ES-I3 (cell line): Measurements from ENCODE around the gene R3HDM2.
"Not testable (repeated sequence)": the region's sequence is repeated elsewhere in the genome, so short reads cannot be mapped to it uniquely, and the experiment has no call there.

Source experiments
- H3K36me3 ChIP-seq: 2 replicates; pipeline ENCODE4 v1.6.1; 2013; ENCODE audit warnings: mild to moderate bottlenecking, low read length, control low read depth, moderate library complexity; ENCODE audit not compliant: insufficient read depth
- H3K4me1 ChIP-seq: 2 replicates; pipeline ENCODE4 v1.6.1; 2013; ENCODE audit warnings: mild to moderate bottlenecking, control low read depth, low read length; ENCODE audit not compliant: insufficient read depth
- H3K9ac ChIP-seq: 2 replicates; pipeline ENCODE4 v1.6.1; 2013; ENCODE audit warnings: low read depth, mild to moderate bottlenecking, low read length, moderate library complexity
- H3K9me3 ChIP-seq: 2 replicates; pipeline ENCODE4 v1.6.1; 2013; ENCODE audit warnings: mild to moderate bottlenecking, low read length, moderate library complexity; ENCODE audit not compliant: control insufficient read depth, insufficient read depth

Gene R3HDM2

GRCh38 chr12:57433370-57433769, 2.5 kb upstream of the R3HDM2 start:
- Histone ChIP-seq H3K4me1 (peaks cover 7% of the 10 kb centered on the region; the same call in 1 of the 2 replicates), H3K9me3 (no peaks in the 10 kb centered on the region), H3K36me3 (no peaks in the 10 kb centered on the region), H3K9ac (no peak overlapping the region)

GRCh38 chr12:57431654-57432188, 878 bp upstream of the R3HDM2 start:
- H3K4me1 ChIP-seq: peaks cover 7% of the 10 kb centered on the region; the same call in 1 of the 2 replicates
- no peaks in the 10 kb centered on the region for H3K9me3 ChIP-seq
- peak overlapping the region; percentile 55 for H3K9ac ChIP-seq
- no peaks in the 10 kb centered on the region for H3K36me3 ChIP-seq

GRCh38 chr12:57430112-57430930, 522 bp downstream of the R3HDM2 start:
- Histone ChIP-seq H3K9me3 (no peaks in the 10 kb centered on the region), H3K9ac (peak overlapping the region; percentile 88), H3K36me3 (no peaks in the 10 kb centered on the region), H3K4me1 (peaks cover 7% of the 10 kb centered on the region; the same call in 1 of the 2 replicates)

- Histone ChIP-seq H3K9me3 (no peaks in the 10 kb centered on the region), H3K4me1 (peaks cover 3% of the 10 kb centered on the region; the same call in 1 of the 2 replicates), H3K9ac (peak overlapping the region; percentile 88), H3K36me3 (no peaks in the 10 kb centered on the region)
Measured at GRCh38 chr12:57429473-57430111, 1.3 kb downstream of the R3HDM2 start.

GRCh38 chr12:57428965-57429364, 1.9 kb downstream of the R3HDM2 start:
- no peaks in the 10 kb centered on the region for H3K9me3 ChIP-seq

GRCh38 chr12:57426948-57427347, 3.9 kb downstream of the R3HDM2 start:
- not testable (repeated sequence) for H3K9me3 ChIP-seq, H3K36me3 ChIP-seq, H3K9ac ChIP-seq, H3K4me1 ChIP-seq

More at GRCh38 chr12:57428965-57429364, 1.9 kb downstream of the R3HDM2 start:
- Histone ChIP-seq H3K36me3 (no peaks in the 10 kb centered on the region), H3K4me1 (no peaks in the 10 kb centered on the region), H3K9ac (no peak overlapping the region)

- H3K36me3 ChIP-seq: no peaks in the 10 kb centered on the region
- no peak overlapping the region for H3K9ac ChIP-seq
- peaks cover 2% of the 10 kb centered on the region for H3K4me1 ChIP-seq
- no peaks in the 10 kb centered on the region; the same call in 1 of the 2 replicates for H3K9me3 ChIP-seq
Measured at GRCh38 chr12:57420482-57420881, 10.4 kb downstream of the R3HDM2 start.

- Histone ChIP-seq H3K9ac (no peak overlapping the region), H3K36me3 (no peaks in the 10 kb centered on the region), H3K9me3 (no peaks in the 10 kb centered on the region; the same call in 1 of the 2 replicates), H3K4me1 (peaks cover 11% of the 10 kb centered on the region)
Measured at GRCh38 chr12:57419495-57419894, 11.3 kb downstream of the R3HDM2 start.

GRCh38 chr12:57418255-57418654, 12.6 kb downstream of the R3HDM2 start:
- Histone ChIP-seq H3K9ac (no peak overlapping the region), H3K9me3 (no peaks in the 10 kb centered on the region; the same call in 1 of the 2 replicates), H3K4me1 (peaks cover 11% of the 10 kb centered on the region), H3K36me3 (no peaks in the 10 kb centered on the region)

- H3K4me1 ChIP-seq: peaks cover 11% of the 10 kb centered on the region
- no peaks in the 10 kb centered on the region for H3K36me3 ChIP-seq
- H3K9ac ChIP-seq: no peak overlapping the region
- no peaks in the 10 kb centered on the region; the same call in 1 of the 2 replicates for H3K9me3 ChIP-seq
Measured at GRCh38 chr12:57416039-57416996, 14.5 kb downstream of the R3HDM2 start.

- H3K4me1 ChIP-seq: peaks cover 11% of the 10 kb centered on the region
- no peak overlapping the region for H3K9ac ChIP-seq
- no peaks in the 10 kb centered on the region; the same call in 1 of the 2 replicates for H3K9me3 ChIP-seq
- no peaks in the 10 kb centered on the region for H3K36me3 ChIP-seq
Measured at GRCh38 chr12:57415088-57415487, 15.8 kb downstream of the R3HDM2 start.

- H3K36me3 ChIP-seq, H3K9me3 ChIP-seq, H3K9ac ChIP-seq: not testable (repeated sequence)
- H3K4me1 ChIP-seq: peaks cover 11% of the 10 kb centered on the region
Measured at GRCh38 chr12:57414160-57414559, 16.7 kb downstream of the R3HDM2 start.

GRCh38 chr12:57410534-57410933, 20.3 kb downstream of the R3HDM2 start:
- H3K9ac ChIP-seq: no peak overlapping the region
- no peaks in the 10 kb centered on the region for H3K9me3 ChIP-seq
- H3K36me3 ChIP-seq: no peaks in the 10 kb centered on the region
- peaks cover 10% of the 10 kb centered on the region for H3K4me1 ChIP-seq
